SH-SY5Y (cell line): ENCODE results near the gene ABR.

Source experiments
- GATA2 ChIP-seq: IDR thresholded peaks from 2 replicates; pipeline ENCODE4 v1.6.1; 2011; ENCODE audit warnings: mild to moderate bottlenecking, low read depth, low read length
- GATA3 ChIP-seq: IDR thresholded peaks from 2 replicates; pipeline ENCODE4 v1.6.1; 2011; ENCODE audit warnings: low read depth, mild to moderate bottlenecking, low read length, moderate library complexity

The ABR gene

DNA sequence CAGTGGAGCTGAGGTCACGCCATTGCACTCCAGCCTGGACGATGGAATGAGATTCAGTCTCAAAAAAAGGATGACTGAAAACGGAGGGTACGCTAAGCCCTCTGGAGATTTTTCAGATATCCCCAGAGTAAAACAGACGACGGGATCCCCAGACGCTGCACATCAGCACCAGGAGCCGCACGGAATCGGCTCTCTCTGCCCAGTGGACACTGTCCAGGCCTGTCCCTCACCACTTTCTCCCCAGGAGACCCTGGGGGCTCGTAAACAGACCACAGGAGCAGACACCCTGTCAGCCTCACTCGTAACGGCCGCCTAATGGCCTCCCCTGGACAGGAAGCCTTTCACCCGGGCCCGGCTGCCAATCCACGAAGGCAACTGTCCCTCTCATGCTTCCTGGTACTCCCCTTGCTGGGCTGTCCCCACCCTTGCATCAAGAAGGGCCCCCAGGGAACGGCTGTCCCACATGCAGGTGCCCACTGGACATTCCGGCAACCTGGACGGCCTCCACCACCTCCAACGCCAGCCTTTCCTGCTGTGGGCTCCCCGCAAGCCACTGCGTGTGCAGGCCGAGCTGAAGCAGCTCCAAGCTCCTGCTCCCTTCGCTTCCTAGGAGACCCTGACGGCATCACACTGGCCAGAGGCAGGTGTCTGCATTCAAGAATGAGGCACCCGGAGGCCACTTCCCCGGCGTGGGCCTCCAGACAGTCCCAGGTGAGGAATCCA is 108.5 kb downstream of the ABR start:
- TF ChIP-seq GATA2 (peak; percentile 87), GATA3 (no peak)

DNA sequence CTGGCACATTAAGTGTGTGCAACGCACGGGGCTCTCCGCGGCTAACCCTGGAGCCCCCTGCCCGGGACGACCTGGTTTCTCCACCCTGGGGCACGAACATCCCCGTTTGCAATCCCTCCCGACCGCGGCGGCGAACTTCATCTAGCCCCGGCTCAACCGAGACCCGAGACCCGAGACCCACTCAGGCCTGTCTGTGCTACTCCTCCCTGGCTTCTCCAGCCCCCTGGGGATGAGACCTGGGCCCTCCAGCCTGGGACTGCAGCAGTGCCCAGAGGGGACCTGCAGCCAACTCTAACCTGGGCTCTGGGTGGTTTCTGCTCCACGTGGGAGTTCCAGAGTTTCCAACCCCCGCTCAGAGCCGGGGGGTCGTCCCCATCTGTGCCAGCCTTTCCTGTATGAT is 109.4 kb downstream of the ABR start:
- TF ChIP-seq GATA2: no peak
- no peak for TF ChIP-seq GATA3

DNA sequence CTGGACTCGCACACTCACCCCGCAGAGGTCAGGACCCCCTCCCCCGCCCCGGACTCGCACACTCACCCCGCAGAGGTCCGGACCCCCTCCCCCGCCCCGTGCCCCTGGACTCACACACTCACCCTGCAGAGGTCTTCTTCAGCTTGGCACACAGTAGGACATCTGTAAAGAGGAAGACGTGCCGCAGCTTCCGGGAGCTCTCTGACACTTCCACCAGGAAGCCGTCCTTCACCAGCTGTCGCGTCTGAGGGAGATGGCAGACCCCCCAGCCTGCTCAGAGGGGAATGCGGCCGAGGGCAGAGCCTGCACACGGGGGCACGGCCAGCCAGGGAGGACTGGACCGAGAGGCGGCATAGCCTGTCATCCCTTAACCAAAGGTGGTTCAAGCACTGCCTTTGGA is 109.9 kb downstream of the ABR start:
- TF ChIP-seq GATA3: no peak
- TF ChIP-seq GATA2: no peak

DNA sequence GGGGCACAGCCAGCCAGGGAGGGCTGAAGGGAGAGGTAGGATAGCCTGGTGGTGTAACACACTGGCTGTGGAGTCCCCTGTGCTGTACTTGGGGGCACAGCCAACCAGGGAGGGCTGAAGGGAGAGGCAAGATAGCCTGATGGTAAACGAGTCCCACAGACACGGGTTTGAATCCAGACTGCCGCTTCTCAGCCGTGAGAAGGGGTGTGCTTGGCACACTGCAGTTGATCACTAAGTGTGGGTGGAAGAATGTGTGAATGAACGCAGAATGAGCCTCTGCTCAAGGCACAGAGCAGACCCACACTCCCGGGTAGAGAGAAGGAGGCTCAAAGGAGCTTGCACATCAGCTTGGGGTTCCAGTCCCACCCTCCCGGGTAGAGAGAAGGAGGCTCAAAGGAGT is 111.4 kb downstream of the ABR start:
- no peak for TF ChIP-seq GATA2
- no peak for TF ChIP-seq GATA3

DNA sequence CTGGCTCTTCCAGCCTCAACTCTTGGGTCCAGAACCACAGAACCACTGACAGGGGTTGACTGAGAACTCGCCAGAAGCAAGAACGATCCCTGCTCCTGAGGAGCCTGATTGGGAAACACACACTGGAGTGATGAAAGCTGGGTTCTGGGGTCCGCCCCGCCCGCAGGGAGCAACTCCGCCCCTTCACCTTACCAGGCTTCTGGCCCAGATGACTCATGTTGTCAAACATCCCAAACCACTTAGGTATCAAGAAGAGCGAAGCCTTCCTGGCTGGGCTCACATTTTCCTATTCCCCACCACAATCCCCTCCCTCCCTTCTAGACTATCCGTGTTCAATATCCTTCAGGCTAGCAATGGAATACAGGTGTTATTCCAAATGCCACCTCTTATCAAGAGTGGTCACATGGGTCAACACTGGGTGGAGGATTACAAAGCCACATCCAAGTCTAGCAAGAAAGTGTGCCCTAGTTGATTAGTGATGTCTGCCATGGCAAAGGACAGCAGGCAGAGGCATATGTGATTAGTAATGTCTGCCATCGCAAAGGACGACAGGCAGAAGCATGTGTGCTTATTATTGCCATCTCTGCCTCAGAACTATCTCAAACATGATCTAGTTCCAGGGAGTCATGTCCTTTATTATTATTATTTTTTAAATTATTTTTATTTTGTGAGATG is 112.4 kb downstream of the ABR start:
- TF ChIP-seq GATA3 (no peak), GATA2 (no peak)

DNA sequence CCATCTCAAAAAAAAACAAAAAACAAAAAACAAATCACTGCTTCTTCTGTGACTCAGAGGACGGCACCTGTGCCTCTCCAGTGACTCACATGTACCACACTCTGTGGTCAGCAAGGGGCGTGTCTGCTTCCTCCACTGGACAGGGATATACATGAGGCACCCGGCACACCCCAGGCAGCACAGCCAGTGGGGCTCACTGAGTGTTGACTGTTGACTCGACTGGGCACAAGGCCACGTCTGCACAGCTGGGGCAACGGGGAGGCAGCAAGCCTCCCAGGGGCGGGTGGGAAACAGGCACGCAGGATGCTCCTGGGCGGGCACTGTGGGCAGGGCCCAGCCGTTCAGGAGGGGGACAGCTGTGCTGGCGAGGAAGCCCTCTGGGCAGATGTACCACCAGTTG is 118.8 kb downstream of the ABR start:
- no peak for TF ChIP-seq GATA3
- TF ChIP-seq GATA2: no peak

DNA sequence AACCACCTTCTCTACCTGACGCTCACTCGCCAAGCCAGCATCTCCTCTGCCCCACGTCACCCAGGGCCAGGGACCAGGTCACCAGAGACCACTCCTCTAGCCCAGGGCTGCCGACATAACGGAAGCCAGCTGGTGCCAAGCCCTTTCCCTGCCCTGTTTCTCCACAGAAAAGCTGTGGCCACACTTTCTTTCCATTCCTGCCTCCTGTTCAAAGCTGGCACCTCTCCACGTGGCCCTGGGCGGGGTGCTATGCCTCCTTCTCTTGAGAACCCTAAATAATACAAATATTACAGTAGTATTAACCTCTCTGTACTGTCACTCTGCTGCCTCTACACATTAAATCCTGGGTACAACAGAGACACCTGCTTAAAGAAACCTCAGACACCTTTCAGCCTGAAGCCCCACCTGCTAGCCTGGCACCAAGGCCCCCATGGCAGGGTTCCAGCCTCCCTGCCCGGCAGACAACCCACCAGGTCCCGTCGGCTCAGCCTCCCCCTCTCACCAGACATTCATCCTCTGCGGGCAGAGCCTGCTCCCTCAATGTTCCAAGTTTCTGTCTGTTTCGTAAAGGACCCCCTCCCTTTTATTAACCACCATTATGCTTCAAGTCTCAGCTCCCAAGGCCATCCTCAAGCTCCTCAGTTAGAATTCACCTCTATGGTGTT is 120.5 kb downstream of the ABR start:
- TF ChIP-seq GATA3: no peak
- no peak for TF ChIP-seq GATA2

DNA sequence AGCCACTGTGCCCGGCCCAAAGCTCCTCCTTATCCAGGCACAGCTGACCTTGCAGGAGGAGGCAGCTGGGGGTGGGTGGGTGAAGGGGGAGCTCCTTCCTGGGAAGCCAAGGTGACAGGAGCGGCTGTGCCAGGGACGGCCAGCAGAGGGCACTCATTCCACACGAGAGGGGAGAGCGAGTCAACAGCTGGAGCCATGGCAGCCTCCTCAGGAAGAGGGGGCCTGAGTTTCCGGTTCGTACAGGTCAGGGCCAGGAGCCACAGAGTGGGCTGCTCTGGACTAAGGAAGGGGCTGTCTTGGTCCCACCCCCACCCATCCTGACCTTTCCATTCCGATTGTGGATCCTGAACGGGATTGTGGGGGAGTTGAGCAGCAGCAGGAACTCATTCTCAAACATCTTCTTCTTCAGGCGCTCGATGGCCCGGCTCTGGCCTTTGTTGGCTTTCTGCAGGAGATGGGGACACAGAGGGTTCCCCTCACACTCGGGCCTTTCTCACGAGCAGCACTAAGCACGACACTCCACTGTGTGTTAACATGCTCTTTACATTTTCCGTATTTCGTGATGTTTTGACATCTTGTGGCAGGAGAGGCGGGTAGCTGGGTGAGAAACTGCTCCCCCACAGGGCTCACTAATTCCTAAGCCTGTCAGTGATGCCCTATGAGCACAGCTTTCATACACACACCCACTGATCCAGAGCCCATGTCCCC is 121.2 kb downstream of the ABR start:
- TF ChIP-seq GATA3: no peak
- no peak for TF ChIP-seq GATA2

DNA sequence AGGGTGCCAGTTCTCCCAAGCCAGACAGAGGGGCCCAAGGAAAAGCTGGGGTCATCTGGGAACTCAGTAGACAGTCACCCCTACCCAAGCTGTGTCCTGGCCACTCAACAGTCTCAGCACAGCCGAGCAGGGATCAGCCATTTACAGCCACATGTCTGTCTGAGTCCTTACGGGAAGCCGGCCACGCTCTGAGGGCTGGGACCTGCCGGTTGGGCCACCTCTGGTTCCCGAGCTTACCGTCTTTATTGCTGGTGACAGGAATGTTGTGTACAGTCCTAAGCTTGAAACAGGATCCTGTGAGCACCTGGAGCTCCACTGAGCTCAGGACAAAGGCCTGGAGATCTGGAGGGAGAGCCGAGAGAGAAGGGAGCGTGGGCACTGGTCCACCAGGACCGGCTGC is 123.0 kb downstream of the ABR start:
- TF ChIP-seq GATA3: no peak
- TF ChIP-seq GATA2: no peak

DNA sequence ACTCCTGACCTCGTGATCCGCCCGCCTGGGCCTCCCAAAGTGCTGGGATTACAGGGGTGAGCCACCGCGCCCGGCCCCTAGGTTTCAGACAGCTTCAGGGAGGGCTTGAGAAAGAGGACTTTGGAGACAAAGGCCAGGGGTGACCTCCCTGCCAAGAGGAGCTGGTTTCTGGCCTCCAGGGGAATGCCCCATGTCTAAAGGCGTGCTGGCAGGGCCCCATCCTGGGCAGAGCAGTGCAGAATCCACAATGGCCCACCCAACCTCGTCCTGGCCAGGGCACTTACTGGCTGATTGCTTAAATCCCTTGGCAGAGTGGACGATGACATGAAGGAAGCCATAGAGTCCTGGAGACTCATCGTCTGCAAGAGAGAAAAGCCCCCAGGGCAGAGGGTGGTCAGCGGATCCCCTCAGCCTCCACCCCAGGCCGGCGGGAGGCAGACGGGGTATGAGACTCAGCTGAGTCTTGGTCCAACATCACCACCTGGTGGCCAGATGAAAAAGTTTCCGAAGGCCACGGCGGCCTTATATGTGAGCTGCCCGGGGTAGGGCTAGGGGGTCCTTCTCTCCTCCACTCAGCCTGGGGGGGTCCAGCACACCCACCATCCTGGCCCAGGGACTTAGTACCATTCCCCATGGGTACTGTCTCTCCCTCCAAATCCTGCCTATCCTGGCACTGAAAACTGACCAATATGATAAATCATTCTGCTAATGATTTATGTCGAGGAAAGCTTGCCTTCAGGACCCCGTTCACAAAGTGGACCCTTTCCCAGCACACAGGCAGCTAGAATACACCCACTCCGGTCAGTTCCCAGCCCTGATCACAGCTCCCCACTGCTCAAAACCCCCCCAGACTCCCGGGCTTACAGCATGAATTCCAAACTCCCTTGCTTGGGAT is 123.8 kb downstream of the ABR start:
- TF ChIP-seq GATA2 (no peak), GATA3 (no peak)

DNA sequence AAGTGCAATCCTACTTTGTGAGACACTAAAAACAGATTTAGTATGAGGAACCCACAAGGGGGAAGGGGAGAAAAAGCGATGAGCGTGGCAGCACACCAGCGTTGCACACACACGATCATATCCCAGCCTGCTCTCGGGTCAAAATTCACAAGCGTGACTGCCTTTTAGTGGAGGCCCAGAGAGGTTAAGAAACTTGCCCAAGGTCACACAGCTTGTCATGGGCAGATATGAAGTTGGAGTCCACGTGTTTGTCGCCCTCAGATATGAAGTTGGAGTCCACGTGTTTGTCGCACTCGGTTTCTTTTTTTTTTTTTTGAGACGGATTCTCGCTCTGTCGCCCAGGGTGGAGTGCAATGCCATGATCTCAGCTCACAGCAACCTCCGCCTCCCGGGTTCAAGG is 124.5 kb downstream of the ABR start:
- no peak for TF ChIP-seq GATA3
- no peak for TF ChIP-seq GATA2

DNA sequence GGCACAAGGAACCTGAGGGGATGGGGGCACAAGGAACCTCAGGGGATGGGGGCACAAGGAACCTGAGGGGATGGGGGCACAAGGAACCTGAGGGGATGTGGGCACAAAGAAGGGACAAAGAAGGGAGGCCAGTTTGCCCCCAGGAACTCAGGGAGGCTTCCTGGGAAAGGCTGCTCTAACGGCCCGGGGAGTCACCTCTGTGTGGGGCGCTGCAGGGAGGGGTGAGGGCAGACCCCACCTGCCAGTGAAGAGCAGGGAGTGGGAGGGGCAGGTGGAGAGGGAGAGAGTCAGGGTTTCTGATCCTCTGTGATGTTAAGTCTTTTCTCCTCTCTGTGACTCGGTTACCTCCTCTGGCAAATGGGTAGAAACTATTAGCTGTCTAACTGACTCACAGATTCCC is 125.1 kb downstream of the ABR start:
- TF ChIP-seq GATA2 (no peak), GATA3 (no peak)

DNA sequence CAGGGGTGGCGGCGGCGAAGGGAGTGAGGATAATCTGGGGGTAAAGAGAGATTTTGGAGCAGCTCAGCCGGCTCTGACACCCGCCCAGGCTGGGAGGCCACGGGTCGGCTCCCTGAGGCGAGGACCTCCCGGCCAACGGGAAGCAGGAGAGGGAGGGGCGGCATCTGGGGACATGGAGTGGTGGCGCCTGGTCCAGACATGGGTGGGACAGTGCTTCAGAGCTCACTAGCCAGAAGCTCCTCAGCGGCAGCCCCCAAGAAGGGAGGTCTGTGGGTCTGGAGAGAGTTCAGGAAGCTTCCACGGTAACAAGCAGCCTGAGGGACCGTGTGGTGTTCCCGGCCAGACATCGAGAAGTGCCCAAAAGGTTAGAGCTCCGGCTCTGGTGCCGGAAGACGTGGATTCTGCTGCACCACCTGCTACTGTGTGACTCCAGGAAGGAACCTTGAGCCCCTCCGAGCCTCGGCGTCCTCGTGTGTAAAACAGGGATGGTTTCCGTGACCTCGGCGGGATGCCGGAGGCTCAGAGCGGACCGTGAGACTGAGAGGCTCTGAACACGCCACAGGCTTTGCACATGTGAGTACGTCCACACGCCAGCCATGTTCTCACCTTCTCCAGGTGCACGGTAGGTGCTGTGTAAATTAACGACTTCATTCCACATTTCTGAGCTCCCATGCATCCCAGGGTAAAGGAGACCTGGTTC is 126.0 kb downstream of the ABR start:
- no peak for TF ChIP-seq GATA3
- no peak for TF ChIP-seq GATA2
